GM19324 (cell line): ENCODE results near the gene MC5R.

Experiments
- ATAC-seq: cut with Tn5 transposase; IDR thresholded peaks from one replicate; pipeline ENCODE4 v1.9.1; 2021; ENCODE audit warnings: mild to moderate bottlenecking, moderate library complexity; ENCODE audit not compliant: unreplicated experiment, low FRiP score

MC5R gene

GRCh38 chr18:13823707-13824395, at the start of gene MC5R:
Gene MC5R, plus strand, starts transcription at chr18:13824149. Its CDS starts 1,617 bp downstream, at chr18:13825766.
- peak; percentile 81 for ATAC-seq

- no peak for ATAC-seq
Measured at GRCh38 chr18:13775058-13775457, 48.9 kb upstream of the MC5R start.

GRCh38 chr18:13791181-13791580, 32.8 kb upstream of the MC5R start:
- ATAC-seq = no peak

GRCh38 chr18:13793819-13794218, 30.1 kb upstream of the MC5R start:
- ATAC-seq = no peak

- ATAC-seq = no peak
Measured at GRCh38 chr18:13796515-13796914, 27.4 kb upstream of the MC5R start.

- no peak for ATAC-seq
Measured at GRCh38 chr18:13797157-13797611, 26.8 kb upstream of the MC5R start.

GRCh38 chr18:13799396-13799795, 24.6 kb upstream of the MC5R start:
- ATAC-seq = no peak

- no peak for ATAC-seq
Measured at GRCh38 chr18:13800505-13801259, 23.3 kb upstream of the MC5R start.

GRCh38 chr18:13801260-13801601, 22.7 kb upstream of the MC5R start:
- no peak for ATAC-seq

GRCh38 chr18:13804305-13804704, 19.6 kb upstream of the MC5R start:
- ATAC-seq = no peak

GRCh38 chr18:13808294-13809042, 15.5 kb upstream of the MC5R start:
- no peak for ATAC-seq

- no peak for ATAC-seq
Measured at GRCh38 chr18:13809043-13809430, 14.9 kb upstream of the MC5R start.

GRCh38 chr18:13809531-13810255, 14.3 kb upstream of the MC5R start:
- no peak for ATAC-seq

- ATAC-seq = no peak
Measured at GRCh38 chr18:13810950-13811485, 12.9 kb upstream of the MC5R start.

GRCh38 chr18:13811993-13812392, 12.0 kb upstream of the MC5R start:
- ATAC-seq = no peak

GRCh38 chr18:13813271-13813849, 10.6 kb upstream of the MC5R start:
- ATAC-seq = peak; percentile 69

- no peak for ATAC-seq
Measured at GRCh38 chr18:13826209-13826608, 2.3 kb downstream of the MC5R start.

GRCh38 chr18:13831864-13832508, 8.0 kb downstream of the MC5R start:
- ATAC-seq = no peak

- ATAC-seq = no peak
Measured at GRCh38 chr18:13834496-13835015, 10.6 kb downstream of the MC5R start.
